OCI-LY1 (cell line): ENCODE measurements around the gene ACR.

Experiments used
- EZH2 ChIP-seq: fragments of 200-600 bp; sonication (generic), shearing (Covaris generic); IDR thresholded peaks from 2 replicates; pipeline ENCODE4 v1.8.0; 2017; ENCODE audit warnings: borderline replicate concordance, mixed run types, mild to moderate bottlenecking, antibody characterized with exemption, low read length, moderate library complexity, mixed read lengths
- TF ChIP-seq, protein P1 (sequence below): fragments of 200-600 bp; sonication (generic), shearing (Covaris generic); IDR thresholded peaks from 2 replicates; pipeline ENCODE4 v1.5.1; 2017; ENCODE audit warnings: mild to moderate bottlenecking, antibody characterized with exemption, low read length, moderate library complexity, mixed read lengths

DNA sequence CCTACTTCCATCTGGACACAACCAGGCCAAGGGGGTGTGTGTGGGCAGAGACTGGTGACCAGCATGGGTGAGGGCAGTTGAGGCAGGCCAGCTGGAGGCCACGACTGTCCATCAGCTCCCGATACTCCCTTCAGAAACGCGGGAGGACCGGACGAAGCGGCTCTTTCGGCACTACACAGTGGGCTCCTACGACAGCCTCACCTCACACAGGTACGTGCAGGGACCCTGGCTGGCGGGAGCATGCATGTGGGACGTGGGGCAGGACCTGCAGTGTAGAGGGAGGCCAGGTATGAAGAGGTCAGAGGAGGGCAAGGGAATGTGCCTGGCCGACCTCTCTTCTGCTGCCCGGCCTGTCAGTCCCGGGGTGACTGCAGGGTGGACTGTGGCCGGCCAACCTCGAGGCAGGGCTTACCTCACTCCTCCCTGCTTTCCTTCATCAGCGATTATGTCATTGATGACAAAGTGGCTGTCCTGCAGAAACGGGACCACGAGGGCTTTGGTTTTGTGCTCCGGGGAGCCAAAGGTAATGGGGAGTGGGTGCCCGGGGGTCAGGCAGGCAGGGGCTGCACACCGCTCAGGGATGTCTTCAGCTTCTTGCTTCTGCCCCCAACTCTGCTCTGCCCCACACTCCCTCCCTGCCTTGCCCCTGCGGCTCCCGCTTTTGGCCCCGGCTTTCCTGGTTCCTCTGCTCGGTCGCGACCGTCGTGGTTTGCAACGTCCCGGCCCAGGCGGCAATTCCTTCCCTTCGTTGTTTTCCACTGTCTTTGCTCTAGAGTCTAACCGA lies 34.1 kb upstream of the ACR start:
- TF ChIP-seq, protein P1, sequence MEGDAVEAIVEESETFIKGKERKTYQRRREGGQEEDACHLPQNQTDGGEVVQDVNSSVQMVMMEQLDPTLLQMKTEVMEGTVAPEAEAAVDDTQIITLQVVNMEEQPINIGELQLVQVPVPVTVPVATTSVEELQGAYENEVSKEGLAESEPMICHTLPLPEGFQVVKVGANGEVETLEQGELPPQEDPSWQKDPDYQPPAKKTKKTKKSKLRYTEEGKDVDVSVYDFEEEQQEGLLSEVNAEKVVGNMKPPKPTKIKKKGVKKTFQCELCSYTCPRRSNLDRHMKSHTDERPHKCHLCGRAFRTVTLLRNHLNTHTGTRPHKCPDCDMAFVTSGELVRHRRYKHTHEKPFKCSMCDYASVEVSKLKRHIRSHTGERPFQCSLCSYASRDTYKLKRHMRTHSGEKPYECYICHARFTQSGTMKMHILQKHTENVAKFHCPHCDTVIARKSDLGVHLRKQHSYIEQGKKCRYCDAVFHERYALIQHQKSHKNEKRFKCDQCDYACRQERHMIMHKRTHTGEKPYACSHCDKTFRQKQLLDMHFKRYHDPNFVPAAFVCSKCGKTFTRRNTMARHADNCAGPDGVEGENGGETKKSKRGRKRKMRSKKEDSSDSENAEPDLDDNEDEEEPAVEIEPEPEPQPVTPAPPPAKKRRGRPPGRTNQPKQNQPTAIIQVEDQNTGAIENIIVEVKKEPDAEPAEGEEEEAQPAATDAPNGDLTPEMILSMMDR = no peak
- no peak for TF ChIP-seq EZH2
